Measurements from ENCODE around the gene GIGYF2. TPM values are rescaled to one million over a fixed set of nuclear protein-coding genes. Genes with fewer than 3 reads are reported as not detected.

GIGYF2 gene
- total and polyA plus RNA-seq, 5 donors from 2014 or later, result 15.2 to 75.6 (median 19.3) TPM

DNA sequence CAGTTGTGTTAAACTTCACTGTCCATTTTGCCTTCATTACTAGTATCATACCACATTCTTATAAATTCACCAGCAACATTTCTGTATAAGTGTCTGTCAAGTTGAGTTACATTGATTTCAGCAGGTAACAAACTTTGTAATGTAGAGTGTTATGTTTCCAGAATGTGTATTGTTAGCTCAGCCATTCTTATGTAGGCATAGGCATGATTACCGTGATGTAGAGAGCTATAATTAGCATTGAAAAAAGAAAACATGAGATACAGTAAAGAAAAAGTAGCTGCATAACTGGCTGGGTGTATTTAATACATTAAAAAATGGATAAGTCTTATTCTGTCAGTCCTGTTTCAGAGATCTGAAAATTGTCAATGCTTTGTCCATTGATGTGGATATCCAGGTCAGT, 70.7 kb downstream of the GIGYF2 start:
- Mint-ChIP-seq H3K27ac (no peak overlapping the region), H3K36me3 (peaks cover 49% of the 10 kb centered on the region), H3K9me3 (no peaks in the 10 kb centered on the region), H3K4me3 (no peak overlapping the region), H3K27me3 (no peaks in the 10 kb centered on the region), H3K4me1 (peaks cover 11 to 27% (median 17%) of the 10 kb centered on the region in 4 donors)
- Histone ChIP-seq H3K27me3 (ENCODE audit: control insufficient read depth, insufficient read depth, low read length) (no peaks in the 10 kb centered on the region), H3K27ac (ENCODE audit: insufficient read depth, low read length, poor library complexity, severe bottlenecking) (no peak overlapping the region), H3K36me3 (ENCODE audit: control insufficient read depth, insufficient read depth, low read length) (peaks cover 44% of the 10 kb centered on the region), H3K9me3 (ENCODE audit: control insufficient read depth in 2 of 2, low read length in 2 of 2) (no peaks in the 10 kb centered on the region), H3K4me3 (ENCODE audit: low read depth, low read length) (no peak overlapping the region), H3K4me1 (ENCODE audit: control insufficient read depth, insufficient read depth, low read length, poor library complexity, severe bottlenecking) (peaks cover 11% of the 10 kb centered on the region)
- ATAC-seq (ENCODE audit: low read depth in 2 of 2) (no peak), DNase-seq (no peak)

DNA sequence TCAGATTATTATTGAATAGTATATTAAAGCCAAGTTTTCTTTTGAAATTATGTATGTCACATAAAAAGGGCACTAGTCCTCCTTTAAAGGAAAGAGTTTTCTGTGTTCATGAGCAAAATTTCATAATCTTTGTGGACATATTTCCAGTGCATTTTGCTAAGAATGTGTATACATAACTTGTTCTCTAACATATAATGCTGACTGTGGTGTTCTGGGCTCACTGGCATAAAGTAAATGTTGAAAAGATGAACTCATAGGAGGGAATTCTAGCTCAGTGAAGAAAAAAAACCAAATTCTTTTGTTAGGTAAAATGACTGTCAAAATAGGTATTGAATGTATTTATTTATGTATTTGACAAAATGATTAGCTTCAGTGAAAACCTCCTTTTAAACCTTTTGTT, 73.1 kb downstream of the GIGYF2 start:
- H3K27ac Mint-ChIP-seq, result peak overlapping the region in 2 of 3 donors; percentile 45 to 61
- H3K4me1 Mint-ChIP-seq, result peaks cover 19 to 33% (median 28%) of the 10 kb centered on the region in 4 donors
- H3K36me3 Mint-ChIP-seq, result peaks cover 41% of the 10 kb centered on the region
- DNase-seq (no peak), ATAC-seq (ENCODE audit: low read depth in 2 of 2) (no peak)
- Histone ChIP-seq H3K9me3 (ENCODE audit: control insufficient read depth in 2 of 2, low read length in 2 of 2) (no peaks in the 10 kb centered on the region), H3K36me3 (ENCODE audit: control insufficient read depth, insufficient read depth, low read length) (peaks cover 30% of the 10 kb centered on the region), H3K27me3 (ENCODE audit: control insufficient read depth, insufficient read depth, low read length) (no peaks in the 10 kb centered on the region), H3K4me1 (ENCODE audit: control insufficient read depth, insufficient read depth, low read length, poor library complexity, severe bottlenecking) (peaks cover 14% of the 10 kb centered on the region), H3K27ac (ENCODE audit: insufficient read depth, low read length, poor library complexity, severe bottlenecking) (no peak overlapping the region), H3K4me3 (ENCODE audit: low read depth, low read length) (no peak overlapping the region)
- no peaks in the 10 kb centered on the region for H3K9me3 Mint-ChIP-seq
- no peak overlapping the region for H3K4me3 Mint-ChIP-seq
- no peaks in the 10 kb centered on the region for H3K27me3 Mint-ChIP-seq

DNA sequence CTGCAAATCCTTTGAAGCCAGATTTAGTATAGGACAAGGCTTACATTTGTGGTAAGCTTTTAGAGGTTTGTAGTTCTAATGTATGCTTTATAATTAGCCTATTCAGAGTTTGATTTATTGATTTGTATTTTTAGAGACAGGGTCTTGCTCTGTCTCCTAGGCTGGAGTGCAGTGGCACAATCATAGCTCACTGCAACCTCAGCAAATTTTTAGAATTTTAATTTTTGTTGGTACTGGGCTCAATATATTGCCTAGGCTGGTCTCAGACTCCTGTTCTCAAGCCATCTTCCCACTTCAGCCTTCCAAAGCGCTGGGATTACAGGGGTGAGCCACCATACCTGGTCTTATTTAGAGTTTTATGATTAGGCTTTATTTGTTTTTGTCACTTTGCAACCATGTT, 74.7 kb downstream of the GIGYF2 start:
- ATAC-seq (ENCODE audit: low read depth in 2 of 2) (no peak), DNase-seq (no peak)
- H3K27me3 Mint-ChIP-seq, result no peaks in the 10 kb centered on the region
- peaks cover 24 to 33% (median 27%) of the 10 kb centered on the region in 4 donors for H3K4me1 Mint-ChIP-seq
- H3K27ac Mint-ChIP-seq, result peak overlapping the region in 2 of 3 donors; percentile 43 to 73
- no peaks in the 10 kb centered on the region for H3K9me3 Mint-ChIP-seq
- Histone ChIP-seq H3K36me3 (ENCODE audit: control insufficient read depth, insufficient read depth, low read length) (peaks cover 26% of the 10 kb centered on the region), H3K27me3 (ENCODE audit: control insufficient read depth, insufficient read depth, low read length) (no peaks in the 10 kb centered on the region), H3K9me3 (ENCODE audit: control insufficient read depth in 2 of 2, low read length in 2 of 2) (no peaks in the 10 kb centered on the region), H3K27ac (ENCODE audit: insufficient read depth, low read length, poor library complexity, severe bottlenecking) (no peak overlapping the region), H3K4me3 (ENCODE audit: low read depth, low read length) (no peak overlapping the region), H3K4me1 (ENCODE audit: control insufficient read depth, insufficient read depth, low read length, poor library complexity, severe bottlenecking) (peaks cover 14% of the 10 kb centered on the region)
- H3K4me3 Mint-ChIP-seq, result peak overlapping the region in 1 of 4 donors; percentile 4
- peaks cover 39% of the 10 kb centered on the region for H3K36me3 Mint-ChIP-seq

DNA sequence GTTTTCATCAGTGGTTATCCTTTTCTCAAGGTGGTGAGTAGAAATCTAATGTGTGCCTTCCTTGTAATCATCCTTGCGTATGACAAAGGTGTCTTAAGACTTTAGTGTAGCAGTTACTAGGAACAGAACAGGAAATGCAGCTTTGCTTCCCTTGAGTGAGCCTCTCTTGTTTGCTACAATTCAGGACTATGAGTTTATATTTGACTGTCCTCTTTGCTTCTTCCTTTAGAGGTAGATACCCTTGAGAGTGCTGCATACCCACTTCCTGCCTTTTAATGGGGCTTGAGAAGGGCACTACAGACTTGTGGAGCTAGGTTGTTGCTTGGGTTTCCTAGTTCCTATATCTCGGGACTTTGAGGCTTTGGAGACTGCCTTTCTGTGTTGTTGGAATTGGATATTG, 75.4 kb downstream of the GIGYF2 start:
- peaks cover 39% of the 10 kb centered on the region for H3K36me3 Mint-ChIP-seq
- ATAC-seq (ENCODE audit: low read depth in 2 of 2), result peak; percentile 78 to 81
- H3K4me3 Mint-ChIP-seq, result peak overlapping the region in 2 of 4 donors; percentile 9 to 25

DNA sequence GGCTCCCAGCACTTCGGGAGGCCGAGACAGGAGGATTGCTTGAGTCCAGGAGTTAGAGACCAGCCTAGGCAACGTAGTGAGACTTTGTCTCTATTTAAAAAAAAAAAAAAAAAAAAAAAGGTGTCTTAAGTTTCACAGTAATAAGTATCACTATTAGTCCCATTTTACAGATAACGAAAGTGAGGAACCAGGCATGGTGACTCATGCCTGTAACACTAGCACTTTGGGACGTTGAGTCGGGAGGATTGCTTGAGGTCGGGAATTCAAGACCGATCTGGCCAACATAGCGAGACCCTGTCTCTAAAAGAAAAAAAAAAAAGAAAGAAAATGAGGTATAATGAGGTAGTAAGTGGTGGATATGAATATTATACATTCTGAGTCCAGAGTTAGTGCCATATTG, 76.7 kb downstream of the GIGYF2 start:
- H3K36me3 Mint-ChIP-seq, result peaks cover 37% of the 10 kb centered on the region
- ATAC-seq (ENCODE audit: low read depth in 2 of 2) (no peak), DNase-seq (no peak)
- H3K4me3 Mint-ChIP-seq, result no peak overlapping the region
- peak overlapping the region in 1 of 3 donors; percentile 39 for H3K27ac Mint-ChIP-seq
- H3K27me3 Mint-ChIP-seq, result no peaks in the 10 kb centered on the region
- Histone ChIP-seq H3K9me3 (ENCODE audit: control insufficient read depth in 2 of 2, low read length in 2 of 2) (no peaks in the 10 kb centered on the region), H3K4me3 (ENCODE audit: low read depth, low read length) (no peak overlapping the region), H3K4me1 (ENCODE audit: control insufficient read depth, insufficient read depth, low read length, poor library complexity, severe bottlenecking) (peaks cover 14% of the 10 kb centered on the region), H3K27ac (ENCODE audit: insufficient read depth, low read length, poor library complexity, severe bottlenecking) (no peak overlapping the region), H3K36me3 (ENCODE audit: control insufficient read depth, insufficient read depth, low read length) (peaks cover 22% of the 10 kb centered on the region), H3K27me3 (ENCODE audit: control insufficient read depth, insufficient read depth, low read length) (no peaks in the 10 kb centered on the region)
- H3K4me1 Mint-ChIP-seq, result peaks cover 24 to 38% (median 29%) of the 10 kb centered on the region in 4 donors
- H3K9me3 Mint-ChIP-seq, result no peaks in the 10 kb centered on the region

More for the DNA sequence above, 75.4 kb downstream of the GIGYF2 start:
- Mint-ChIP-seq H3K9me3 (no peaks in the 10 kb centered on the region), H3K27me3 (no peaks in the 10 kb centered on the region), H3K27ac (peak overlapping the region in 2 of 3 donors; percentile 43 to 62), H3K4me1 (peaks cover 24 to 33% (median 27%) of the 10 kb centered on the region in 4 donors)
- H3K4me1 ChIP-seq (ENCODE audit: control insufficient read depth, insufficient read depth, low read length, poor library complexity, severe bottlenecking), result peaks cover 14% of the 10 kb centered on the region
- H3K36me3 ChIP-seq (ENCODE audit: control insufficient read depth, insufficient read depth, low read length), result peaks cover 29% of the 10 kb centered on the region
- H3K27ac ChIP-seq (ENCODE audit: insufficient read depth, low read length, poor library complexity, severe bottlenecking), result no peak overlapping the region
- no peaks in the 10 kb centered on the region for H3K9me3 ChIP-seq (ENCODE audit: control insufficient read depth in 2 of 2, low read length in 2 of 2)
- DNase-seq, result peak in 2 of 3 donors; percentile 5 to 77
- peak overlapping the region; percentile 27 for H3K4me3 ChIP-seq (ENCODE audit: low read depth, low read length)
- no peaks in the 10 kb centered on the region for H3K27me3 ChIP-seq (ENCODE audit: control insufficient read depth, insufficient read depth, low read length)

DNA sequence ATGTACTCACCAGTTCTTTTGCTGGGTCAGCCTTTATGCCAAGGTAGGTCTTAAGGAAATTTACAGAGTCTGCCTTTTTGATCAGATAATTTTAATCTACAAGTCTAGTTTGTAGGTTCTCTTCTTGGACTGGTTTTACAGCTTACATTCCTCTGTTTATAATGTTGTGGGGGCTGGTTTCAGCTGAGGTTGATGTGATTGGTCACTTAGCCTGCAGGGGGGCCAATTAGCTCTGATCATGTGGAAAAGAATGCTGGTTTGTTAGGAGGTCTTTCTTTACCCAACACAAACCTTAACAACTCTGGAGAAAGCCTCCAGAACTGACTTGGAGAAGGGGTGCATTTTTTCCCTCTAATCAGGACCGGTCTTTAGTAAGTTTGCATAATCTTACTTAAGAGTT, 79.3 kb downstream of the GIGYF2 start, which contains the start of gene KCNJ13:
Gene KCNJ13, minus strand, starts transcription at position 131 of the 400 bp plus-strand sequence. CDS start 5,203 bp downstream, outside the sequence.
- Histone ChIP-seq H3K27ac (ENCODE audit: insufficient read depth, low read length, poor library complexity, severe bottlenecking) (no peak within 1 kb of the TSS), H3K36me3 (ENCODE audit: control insufficient read depth, insufficient read depth, low read length) (peaks cover 16% of the 10 kb centered on the region)

DNA sequence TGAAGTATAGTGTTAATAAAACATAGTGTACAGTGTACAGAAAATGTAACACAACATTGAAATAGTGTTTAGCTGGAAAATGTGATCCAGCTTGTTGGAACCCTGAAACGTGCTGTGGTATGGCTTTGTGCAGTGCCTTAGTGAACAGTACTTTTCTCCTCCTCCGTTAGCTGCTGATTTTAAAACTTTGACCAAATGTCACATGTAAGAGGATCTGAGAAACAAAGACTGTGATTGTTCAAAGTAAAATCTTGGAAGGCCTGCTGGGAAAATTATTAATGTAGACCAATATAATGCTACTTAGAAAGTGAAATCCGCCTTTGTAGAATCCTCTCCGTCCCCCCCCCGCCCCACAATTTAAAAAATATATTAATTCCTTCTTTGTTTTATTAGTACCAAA, 80.1 kb downstream of the GIGYF2 start:
- peaks cover 31% of the 10 kb centered on the region for H3K36me3 Mint-ChIP-seq
- H3K4me3 Mint-ChIP-seq, result no peak overlapping the region
- no peaks in the 10 kb centered on the region for H3K9me3 Mint-ChIP-seq
- DNase-seq (no peak), ATAC-seq (ENCODE audit: low read depth in 2 of 2) (no peak)
- Histone ChIP-seq H3K36me3 (ENCODE audit: control insufficient read depth, insufficient read depth, low read length) (peaks cover 16% of the 10 kb centered on the region), H3K9me3 (ENCODE audit: control insufficient read depth in 2 of 2, low read length in 2 of 2) (no peaks in the 10 kb centered on the region), H3K27me3 (ENCODE audit: control insufficient read depth, insufficient read depth, low read length) (no peaks in the 10 kb centered on the region), H3K27ac (ENCODE audit: insufficient read depth, low read length, poor library complexity, severe bottlenecking) (no peak overlapping the region), H3K4me1 (ENCODE audit: control insufficient read depth, insufficient read depth, low read length, poor library complexity, severe bottlenecking) (peaks cover 8% of the 10 kb centered on the region), H3K4me3 (ENCODE audit: low read depth, low read length) (no peak overlapping the region)
- H3K27ac Mint-ChIP-seq, result no peak overlapping the region
- H3K4me1 Mint-ChIP-seq, result peaks cover 19 to 33% (median 24%) of the 10 kb centered on the region in 4 donors
- no peaks in the 10 kb centered on the region for H3K27me3 Mint-ChIP-seq

More for the DNA sequence above, 79.3 kb downstream of the GIGYF2 start, which contains the start of gene KCNJ13:
- H3K4me3 Mint-ChIP-seq, result peak within 1 kb of the TSS in 1 of 4 donors; percentile 15
- H3K27me3 Mint-ChIP-seq, result no peaks in the 10 kb centered on the region
- H3K9me3 Mint-ChIP-seq, result no peaks in the 10 kb centered on the region
- H3K36me3 Mint-ChIP-seq, result peaks cover 27% of the 10 kb centered on the region
- Histone ChIP-seq H3K4me1 (ENCODE audit: control insufficient read depth, insufficient read depth, low read length, poor library complexity, severe bottlenecking) (peaks cover 14% of the 10 kb centered on the region), H3K4me3 (ENCODE audit: low read depth, low read length) (no peak within 1 kb of the TSS), H3K27me3 (ENCODE audit: control insufficient read depth, insufficient read depth, low read length) (no peaks in the 10 kb centered on the region), H3K9me3 (ENCODE audit: control insufficient read depth in 2 of 2, low read length in 2 of 2) (no peaks in the 10 kb centered on the region)
- no peak within 1 kb of the TSS for H3K27ac Mint-ChIP-seq
- DNase-seq, result no peak
- H3K4me1 Mint-ChIP-seq, result peaks cover 18 to 36% (median 25%) of the 10 kb centered on the region in 4 donors
- no peak for ATAC-seq (ENCODE audit: low read depth in 2 of 2)

DNA sequence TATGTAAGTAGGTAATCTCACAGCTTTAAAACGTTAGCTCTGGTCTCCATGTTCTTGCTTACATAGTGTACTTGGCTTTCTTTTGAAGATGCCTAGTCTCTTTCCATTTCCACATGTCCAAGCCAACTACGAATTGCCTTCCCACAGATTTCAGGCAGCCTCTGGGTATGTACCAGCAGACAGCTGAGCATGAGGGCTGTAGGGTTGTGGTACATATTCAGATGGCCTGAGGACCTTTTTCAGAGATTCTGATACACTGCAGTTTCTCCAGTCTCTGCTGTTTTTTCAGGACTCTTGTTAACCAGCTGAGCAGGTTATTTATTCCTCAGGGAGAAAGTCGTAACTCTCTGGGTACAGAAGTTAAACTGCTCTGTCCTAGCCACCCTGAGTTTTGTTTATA, 82.3 kb downstream of the GIGYF2 start:
- peak overlapping the region in 1 of 3 donors; percentile 36 for H3K27ac Mint-ChIP-seq
- no peak overlapping the region for H3K4me3 Mint-ChIP-seq
- no peaks in the 10 kb centered on the region for H3K27me3 Mint-ChIP-seq
- no peaks in the 10 kb centered on the region for H3K9me3 Mint-ChIP-seq
- H3K4me1 ChIP-seq (ENCODE audit: control insufficient read depth, insufficient read depth, low read length, poor library complexity, severe bottlenecking), result no peaks in the 10 kb centered on the region
- ATAC-seq (ENCODE audit: low read depth in 2 of 2) (no peak), DNase-seq (no peak)
- H3K36me3 ChIP-seq (ENCODE audit: control insufficient read depth, insufficient read depth, low read length), result peaks cover 16% of the 10 kb centered on the region
- H3K4me3 ChIP-seq (ENCODE audit: low read depth, low read length), result no peak overlapping the region
- H3K27ac ChIP-seq (ENCODE audit: insufficient read depth, low read length, poor library complexity, severe bottlenecking), result no peak overlapping the region
- peaks cover 8 to 24% (median 16%) of the 10 kb centered on the region in 4 donors for H3K4me1 Mint-ChIP-seq
- H3K36me3 Mint-ChIP-seq, result peaks cover 29% of the 10 kb centered on the region
- H3K27me3 ChIP-seq (ENCODE audit: control insufficient read depth, insufficient read depth, low read length), result no peaks in the 10 kb centered on the region
- no peaks in the 10 kb centered on the region for H3K9me3 ChIP-seq (ENCODE audit: control insufficient read depth in 2 of 2, low read length in 2 of 2)
